SHP77 treated with DMSO at 0.1 percent for 48 hours (cell line): ENCODE results near the gene PRXL2B.
"Not testable (repeated sequence)": the region's sequence is repeated elsewhere in the genome, so short reads cannot be mapped to it uniquely, and the experiment has no call there.

Experiments used
- DNase-seq: peaks from one replicate; lab custom pipeline; 2025; lab: John Stamatoyannopoulos, UW

The PRXL2B gene

DNA sequence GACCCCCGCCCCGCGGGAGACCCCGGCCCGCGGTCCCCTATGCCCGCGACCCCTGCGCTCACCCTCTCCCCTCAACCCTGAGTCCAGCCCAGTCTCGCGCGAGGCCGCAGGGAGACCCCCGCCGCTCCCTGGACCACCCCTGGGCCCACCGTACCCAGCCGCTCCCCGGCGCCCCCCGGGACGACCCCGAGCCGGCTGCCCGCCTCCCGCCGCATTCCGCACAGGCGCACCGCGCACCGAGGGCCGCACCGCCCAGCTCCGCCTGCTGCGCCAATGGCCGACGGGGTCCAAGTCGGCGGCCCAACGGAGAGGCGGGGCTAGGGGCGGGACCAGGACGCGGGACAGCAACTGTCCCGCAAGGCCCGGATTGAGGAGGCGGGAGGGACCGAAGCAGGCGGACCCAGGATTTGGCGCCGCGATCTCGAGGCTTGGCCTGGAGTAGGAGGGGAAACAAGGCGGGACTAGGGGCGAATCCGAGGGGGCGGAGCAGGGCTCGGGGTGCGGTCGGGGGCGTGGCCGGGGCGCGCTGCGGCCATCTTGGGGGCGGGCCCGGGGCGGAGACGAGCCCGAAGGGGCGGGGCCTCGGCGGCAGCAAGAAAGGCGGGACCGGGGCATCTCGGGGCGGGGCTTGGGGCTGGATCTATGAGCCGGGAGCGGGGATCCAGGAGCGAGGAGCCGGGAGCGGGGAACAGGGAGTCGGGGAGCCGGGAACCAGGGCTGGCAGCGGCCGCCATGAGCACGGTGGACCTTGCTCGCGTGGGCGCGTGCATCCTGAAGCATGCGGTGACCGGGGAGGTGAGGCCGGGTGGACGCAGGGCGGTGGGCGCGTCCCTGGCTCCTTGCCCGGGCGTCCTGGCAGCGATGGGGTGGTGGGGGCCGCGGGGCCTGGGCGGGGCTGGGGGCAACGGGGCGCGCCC lies at the start of gene PRXL2B:
Gene PRXL2B (plus strand): TSS at position 624 of the 917 bp plus-strand sequence. CDS start 109 bp downstream, at position 733.
- peak; percentile 85 for DNase-seq

DNA sequence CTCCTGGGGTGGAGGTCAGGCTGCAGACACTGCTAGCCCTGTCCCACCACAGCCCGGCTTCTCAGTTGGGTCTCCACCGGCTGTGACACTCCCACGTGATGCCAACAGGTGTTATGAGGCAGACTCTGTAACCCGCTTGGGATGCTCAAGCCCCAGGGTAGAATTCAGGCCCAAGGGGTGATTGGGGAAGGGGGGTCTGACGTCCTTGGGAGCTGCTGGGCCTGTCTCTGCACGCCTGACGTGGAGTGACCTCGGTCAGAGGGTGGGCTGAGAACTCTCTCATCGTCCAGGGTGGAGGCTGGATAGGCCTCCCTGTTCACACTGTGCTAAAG lies 48.8 kb upstream of the PRXL2B start:
- DNase-seq, result no peak

- no peak for DNase-seq
Measured at GRCh38 chr1:2538376-2538775, 48.2 kb upstream of the PRXL2B start.

DNA sequence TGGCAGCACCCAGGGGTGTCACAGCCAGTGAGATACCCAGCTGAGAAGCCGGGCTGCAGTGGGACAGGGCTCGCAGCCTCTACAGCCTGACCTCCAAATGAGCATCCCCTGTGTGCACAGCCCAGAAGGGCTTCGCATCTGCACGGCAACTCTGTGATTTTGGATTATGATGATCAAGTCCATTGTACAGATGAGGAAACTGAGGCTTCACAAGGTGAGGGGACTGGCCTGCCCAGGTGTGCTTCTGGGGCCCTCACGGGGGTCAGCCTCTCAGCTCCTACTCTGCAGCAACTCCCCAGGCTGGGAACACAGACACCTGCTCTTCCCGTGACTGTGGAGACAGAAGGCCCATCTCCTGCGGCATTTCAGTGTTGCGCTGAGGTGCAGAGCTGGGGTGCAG lies 47.7 kb upstream of the PRXL2B start:
- no peak for DNase-seq

DNA sequence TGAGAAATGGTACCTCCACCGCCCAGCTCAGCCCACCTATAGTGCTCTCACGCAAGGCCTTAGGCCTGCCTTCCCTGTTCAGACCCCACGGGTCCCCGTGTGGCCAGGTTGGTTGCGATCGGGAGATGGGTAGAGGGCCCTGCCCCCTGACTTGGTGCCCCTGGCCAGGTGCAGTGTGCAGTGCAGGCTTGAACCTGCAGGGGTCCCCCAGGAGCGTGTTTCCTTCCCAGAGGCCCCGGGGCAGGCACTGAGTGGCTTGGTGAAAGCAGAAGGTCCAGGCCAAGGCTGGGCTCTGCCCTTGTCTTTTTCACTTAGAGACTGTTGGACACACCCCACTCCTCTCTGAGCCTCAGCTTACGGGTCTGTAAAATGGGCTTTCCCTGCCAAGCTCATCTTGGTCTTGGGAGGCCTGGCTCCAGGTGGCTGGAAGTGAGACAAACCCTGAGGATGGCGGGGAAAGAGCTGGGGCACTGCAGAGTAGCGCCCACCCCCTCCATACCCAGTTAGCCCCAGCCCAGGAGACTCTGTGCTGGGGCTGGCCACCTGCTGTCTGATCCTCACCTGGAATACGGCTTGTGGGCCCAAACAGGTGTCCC lies 47.2 kb upstream of the PRXL2B start:
- no peak for DNase-seq

DNA sequence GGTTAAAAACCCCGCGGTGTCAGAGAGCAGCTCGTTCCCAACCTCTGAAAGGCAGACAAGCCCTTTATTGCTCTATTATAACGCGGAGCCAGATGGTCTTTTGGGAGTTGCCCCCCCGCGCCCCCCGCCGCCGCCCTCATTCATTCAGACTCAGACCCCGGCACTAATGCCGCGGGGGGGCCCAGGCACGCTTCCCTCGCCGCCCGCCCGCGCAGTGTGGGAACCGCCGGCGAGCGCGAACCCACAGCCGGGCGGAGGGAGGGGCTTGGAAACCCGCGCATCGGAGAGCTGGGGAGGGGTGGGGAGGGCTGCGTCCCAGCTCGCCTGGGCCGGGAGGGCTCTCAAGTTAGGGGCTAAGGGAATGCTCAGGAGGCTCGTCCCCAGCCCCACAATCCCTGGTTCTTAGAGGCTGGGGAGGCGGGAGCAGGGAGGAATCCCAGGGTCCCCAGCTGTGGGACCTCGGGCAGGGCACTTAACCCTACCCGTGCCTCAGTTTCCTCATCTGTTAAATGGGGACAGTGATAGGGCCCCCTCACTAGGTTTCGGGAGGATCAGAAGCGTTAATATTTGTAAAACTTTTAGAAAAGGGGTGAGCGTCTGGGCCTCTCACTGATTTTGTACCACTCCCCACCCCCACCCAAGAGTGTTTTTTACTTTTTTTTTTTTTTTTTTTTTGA lies 45.6 kb upstream of the PRXL2B start:
- DNase-seq, result no peak

DNA sequence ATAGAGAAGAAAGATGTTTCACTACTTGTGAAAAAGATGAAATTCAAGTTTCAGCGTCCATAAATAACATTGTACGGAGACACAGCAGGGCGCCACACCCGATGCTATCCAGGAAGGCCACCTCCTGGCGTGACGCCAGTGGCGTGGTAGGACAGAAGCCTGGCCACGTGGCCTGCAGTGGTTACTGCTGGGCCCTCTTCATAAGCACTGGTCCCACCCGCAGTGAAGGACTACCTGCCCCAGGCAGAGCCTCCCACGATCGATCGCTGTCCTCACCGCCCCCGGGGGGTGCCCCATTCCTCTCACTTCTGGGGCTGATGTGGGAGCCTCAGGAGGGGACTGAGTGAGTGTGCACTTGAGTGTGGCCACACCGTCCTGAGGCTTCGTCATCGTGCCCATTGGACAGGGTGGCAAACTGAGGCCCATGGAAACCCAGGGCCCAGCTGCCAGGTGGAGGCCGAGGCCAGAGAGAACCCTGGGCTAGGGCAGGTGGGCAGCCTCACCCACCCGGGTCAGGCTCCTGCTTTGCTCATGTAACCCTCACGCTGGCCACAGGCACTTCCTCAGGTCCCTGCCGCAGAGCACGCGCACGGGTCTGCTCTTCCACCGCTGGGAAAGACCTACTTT lies 44.8 kb upstream of the PRXL2B start:
- DNase-seq, result no peak

DNA sequence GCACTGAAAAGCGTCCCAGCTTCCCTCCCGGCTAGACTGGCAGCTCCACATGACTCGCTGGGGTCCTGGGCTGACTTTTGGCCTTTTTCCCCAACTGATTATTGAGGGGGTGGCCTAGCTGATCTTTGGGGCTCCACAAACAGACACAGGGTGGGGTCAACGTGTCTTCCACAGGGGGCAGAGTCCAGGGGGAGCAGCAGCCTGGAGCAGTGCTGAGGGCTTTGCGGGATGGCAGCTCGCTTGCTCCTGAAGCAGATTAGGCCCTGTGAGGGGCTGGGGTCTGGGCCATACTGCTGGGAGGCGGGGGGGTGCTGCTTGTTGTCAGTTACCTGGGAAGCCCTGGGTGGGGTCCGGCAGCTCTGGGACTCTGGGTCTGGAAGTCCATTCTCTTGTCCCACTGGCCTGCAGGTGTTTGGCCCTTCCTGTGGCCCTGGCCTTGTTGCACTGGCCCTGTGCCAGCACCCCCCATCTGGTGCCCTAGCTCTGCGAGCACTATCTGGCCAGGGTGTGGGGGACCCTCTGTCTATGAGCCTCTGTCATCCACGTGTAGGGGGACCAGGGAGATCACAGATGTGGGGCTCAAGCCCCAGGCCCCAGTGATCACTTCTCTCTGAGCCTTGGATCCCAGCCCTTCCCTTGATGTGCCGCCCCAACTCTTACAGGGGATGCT lies 44.2 kb upstream of the PRXL2B start:
- DNase-seq, result no peak

- no peak for DNase-seq
Measured at GRCh38 chr1:2543543-2544092, 43.0 kb upstream of the PRXL2B start.

DNA sequence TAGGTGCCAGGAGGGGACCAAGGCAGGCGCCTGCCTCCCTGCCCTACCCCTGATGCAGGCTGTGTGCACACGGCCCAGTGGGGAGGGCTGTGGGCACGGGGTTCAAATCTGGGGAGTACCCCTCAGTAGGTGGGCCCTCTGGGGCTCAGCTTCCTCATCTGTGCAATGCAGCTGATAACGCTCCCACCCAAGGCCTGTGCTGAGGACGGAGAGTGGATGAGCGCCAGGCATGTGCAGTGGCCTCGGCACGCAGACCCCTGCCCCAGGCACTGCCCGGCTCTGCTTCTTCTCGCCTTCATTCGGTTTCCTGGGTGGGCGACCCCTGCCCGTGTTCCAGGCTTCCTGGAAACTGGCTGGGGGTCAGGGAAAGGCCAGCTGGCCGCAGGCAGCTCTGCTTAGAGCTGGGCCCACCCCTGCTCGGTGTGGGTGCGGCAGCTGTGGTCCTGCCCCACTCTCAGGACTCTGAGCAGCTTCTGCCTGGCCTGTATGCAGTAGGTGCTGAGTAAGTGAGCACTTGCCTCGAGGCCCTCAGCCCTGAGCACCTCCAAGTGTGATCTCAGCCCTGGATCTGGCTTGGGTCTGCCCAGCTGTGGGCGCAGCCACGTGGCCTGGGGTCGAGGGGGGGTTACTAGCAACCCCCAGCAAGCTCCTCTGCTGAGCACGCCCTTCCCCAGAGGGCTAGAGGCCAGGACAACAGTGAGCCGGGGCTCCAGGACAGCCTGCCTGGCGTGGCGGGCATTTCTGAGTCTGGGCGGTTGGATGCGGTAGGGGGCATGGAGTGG lies 42.3 kb upstream of the PRXL2B start:
- DNase-seq, result no peak

DNA sequence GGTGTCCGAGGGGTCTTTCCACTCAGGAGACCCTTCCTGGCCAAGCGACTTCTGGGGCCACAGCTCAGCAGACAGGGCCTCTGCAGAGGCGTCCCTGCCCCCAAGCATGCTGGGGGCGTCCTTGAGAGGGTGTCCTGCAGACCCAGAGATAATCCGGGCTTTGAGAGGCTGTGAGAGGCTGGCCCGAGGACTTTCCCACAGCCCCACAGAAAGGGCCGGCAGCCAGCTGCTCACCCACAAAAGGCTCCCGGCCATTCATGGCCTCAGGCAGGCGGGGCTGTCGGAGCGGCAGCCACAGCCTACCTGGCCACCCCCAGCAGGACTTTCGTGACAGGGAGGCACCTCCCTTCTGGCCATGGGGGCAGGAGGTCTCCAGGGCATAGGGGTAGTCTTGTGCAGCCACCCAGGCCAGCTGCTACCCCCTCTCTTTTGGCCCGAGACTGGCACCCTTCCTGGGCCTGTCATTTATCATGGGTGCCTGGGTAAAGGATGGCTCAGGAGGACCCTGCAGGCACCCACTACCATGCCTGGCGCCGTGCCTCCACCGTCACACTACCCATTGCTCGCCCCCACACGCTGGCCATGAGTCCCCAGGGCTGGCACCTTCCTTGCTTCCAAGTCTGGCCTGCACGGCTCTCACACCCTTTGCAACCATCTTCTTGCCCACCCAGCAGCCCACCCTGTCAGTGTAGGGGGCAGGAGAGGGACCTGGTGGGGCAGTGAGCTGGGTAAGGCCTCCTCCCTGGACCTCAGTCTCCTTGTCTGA lies 41.5 kb upstream of the PRXL2B start:
- DNase-seq, result no peak

DNA sequence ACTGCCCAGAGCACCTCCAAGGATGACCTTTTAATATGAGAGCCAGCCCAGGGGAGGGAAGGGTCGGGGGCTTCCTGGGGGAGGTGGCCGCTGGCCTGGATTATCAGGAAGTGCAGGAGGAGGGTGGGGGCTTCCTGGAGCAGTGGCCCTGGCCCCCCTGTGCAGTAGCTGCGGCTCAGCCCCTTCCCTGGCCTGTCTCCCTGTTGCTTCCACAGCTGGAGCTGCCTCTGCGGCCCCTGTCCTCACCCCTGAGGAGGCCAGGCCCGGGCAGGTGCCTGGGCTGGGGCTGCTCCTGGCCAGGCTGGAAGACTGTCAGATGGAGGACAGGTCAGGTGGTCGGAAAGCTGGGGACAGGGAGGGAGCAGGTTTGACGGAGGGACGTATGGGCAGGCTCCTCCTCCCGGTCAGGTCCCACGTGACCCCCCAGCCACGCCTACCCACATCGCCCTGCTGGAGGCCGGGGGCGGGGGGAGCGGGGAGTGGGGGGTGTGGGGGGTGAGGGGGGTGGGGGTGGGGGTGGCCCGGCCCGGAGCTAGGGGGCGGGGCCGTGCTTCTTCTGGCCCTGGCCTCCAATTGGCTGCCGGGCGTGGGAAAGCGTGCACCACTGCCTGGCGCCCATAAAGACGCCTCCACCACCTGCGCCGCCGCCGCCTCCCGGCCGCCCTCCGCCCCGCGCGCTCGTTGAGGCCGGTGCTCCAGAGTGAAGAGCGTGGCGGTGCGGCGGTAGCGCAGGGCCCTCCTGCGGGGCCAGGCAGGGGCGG lies 40.6 kb upstream of the PRXL2B start:
- DNase-seq, result peak; percentile 80

DNA sequence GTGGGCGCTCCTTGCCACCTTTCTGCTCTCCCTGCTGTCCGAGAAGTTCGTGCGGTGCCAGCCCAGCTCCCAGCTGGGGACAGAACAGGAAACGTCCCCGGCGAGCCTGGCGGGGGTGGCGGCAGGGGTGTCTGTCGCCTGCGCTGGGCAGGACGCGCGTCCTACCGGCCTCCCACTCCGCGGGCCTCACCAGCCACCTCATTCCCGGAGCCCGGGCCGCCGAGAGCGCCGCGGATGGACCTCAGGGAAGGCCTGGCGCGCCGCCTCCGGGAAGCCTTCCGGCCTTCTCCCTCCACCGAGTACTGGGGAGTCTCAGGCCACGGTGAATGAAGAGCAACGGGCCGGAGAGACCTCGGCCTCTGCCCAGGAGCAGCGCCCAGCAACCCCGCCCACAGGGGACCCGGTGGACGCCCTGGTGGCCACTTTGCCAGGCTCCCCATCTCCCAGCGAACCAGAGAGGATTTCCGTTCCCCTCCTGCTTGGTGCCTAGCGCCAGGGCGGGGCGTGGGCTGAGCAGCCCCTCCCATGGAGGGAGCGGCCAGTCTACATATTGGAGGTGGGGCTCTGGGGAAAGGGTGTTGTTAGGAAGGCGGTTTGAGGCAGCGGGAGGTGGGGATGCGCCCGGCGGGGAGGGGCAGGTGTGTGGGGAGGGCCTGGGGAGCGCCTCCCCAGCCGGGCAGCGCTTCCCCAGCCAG lies 39.9 kb upstream of the PRXL2B start:
- peak; percentile 60 for DNase-seq

DNA sequence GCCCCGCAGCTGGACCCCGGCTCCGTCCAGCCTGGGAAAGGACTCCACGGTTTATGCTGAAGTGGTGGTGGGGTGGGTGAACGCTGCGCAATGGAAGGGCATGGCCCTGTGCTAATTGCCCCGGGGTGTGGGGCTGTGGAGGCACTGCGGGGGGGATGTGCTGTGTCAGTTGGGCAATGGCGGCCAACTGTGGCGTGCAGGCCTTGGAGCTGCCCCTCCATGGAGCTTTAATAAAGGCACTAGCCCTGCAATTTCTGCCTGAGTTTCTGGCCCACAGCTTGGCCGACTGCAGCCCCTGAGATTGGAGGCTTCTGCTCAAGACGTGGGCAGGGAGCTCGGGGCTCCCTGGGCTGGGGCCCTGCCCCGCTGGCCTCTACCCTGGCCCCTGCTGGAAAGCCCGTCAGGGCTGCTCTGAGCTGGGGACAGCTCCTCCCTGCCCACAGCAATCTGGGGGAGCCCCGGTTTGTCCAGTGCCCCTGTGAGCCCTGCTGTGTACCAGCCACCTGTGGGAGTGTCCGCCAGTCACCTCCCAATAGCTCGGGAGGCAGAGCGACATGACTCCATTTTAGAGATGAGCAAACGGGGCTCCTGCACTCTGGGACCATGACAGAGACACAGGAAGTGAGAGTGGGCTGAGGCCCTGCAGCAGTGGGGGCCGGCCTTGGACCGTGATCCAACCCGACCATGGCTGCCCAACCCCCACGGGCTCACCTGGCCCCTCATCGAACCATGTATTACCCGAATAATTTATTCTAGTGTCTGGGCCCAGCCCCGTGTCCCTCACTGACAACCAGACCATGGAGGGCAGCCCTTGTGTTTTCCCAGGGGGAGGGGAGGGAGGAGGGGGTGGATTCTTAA lies 39.1 kb upstream of the PRXL2B start:
- DNase-seq, result no peak

- no peak for DNase-seq
Measured at GRCh38 chr1:2548068-2548589, 38.4 kb upstream of the PRXL2B start.

DNA sequence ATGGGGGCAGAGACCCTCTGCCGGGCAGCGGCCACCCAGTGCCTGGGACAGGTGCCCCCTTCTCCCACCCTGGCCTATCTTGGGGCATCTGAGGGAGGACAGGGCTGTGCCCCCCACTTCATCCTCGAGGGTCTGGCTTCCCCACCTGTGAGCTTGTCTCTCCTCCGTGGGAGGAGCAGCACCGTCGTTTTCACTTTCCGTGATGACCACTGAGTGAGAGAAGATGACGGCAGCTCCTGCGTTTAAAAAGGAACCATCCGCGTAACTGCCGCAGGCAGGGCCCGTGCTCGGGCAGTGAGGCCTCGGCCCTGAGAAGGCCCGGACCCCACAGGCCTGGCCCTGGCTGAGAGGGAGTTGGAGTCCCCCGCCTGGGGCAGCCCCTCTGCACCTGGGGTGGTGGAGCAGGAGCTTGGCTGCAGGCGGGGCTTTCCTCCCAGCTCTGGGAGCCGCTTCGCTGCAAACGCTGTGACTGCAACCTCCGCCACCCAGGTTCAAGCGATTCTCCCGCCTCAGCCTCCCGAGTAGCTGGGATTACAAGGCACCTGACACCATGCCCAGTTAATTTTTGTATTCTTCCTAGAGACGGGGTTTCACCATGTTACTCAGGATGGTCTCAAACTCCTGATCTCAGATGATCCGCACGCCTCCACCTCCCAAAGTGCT lies 37.1 kb upstream of the PRXL2B start:
- not testable (repeated sequence) for DNase-seq

GRCh38 chr1:2550309-2550861 lies 36.2 kb upstream of the PRXL2B start:
- DNase-seq, result not testable (repeated sequence)
